PC-3 (cell line): ENCODE measurements around the gene ABCG1. TPM values are rescaled to one million over a fixed set of nuclear protein-coding genes. Genes with fewer than 3 reads are reported as not detected.

ENCODE experiments used
- ATAC-seq: fragments of 200-7000 bp; cut with Tn5 transposase; 2 replicates; pipeline ENCODE4 v1.9.1; 2020; ENCODE audit warnings: mild to moderate bottlenecking, moderate library complexity
- BruUV-seq: library from RNA; stranded (reverse); fragments of 400-500 nt; replicated peaks from 2 replicates; lab custom pipeline; 2021; lab: Mats Ljungman, UMichigan
- CTCF ChIA-PET: fragments of 300-600 bp; sonication (Branson Sonifier 250); formaldehyde crosslinking; loops from one replicate; lab custom pipeline; 2022; ENCODE audit warnings: antibody characterized with exemption; lab: Charles Lee
- POLR2A ChIA-PET: fragments of 300-600 bp; sonication (Branson Sonifier 250); formaldehyde crosslinking; loops from one replicate; lab custom pipeline; 2022; ENCODE audit warnings: antibody characterized with exemption; ENCODE audit not compliant: unreplicated experiment; lab: Charles Lee
- DNase-seq: peaks from one replicate; pipeline ENCODE4 v3.0.0-alpha.2; 2015
- H2AFZ ChIP-seq: fragments of 300-600 bp; sonication (generic); 2 replicates; pipeline ENCODE4 v1.6.0; 2016; ENCODE audit warnings: antibody characterized with exemption, low read length
- H3F3A ChIP-seq: fragments of 300-600 bp; sonication (generic); one replicate; pipeline ENCODE4 v1.6.0; 2017; ENCODE audit warnings: antibody characterized with exemption, low read length, control low read depth, mild to moderate bottlenecking; ENCODE audit not compliant: unreplicated experiment
- H3K27ac ChIP-seq: fragments of 300-600 bp; sonication (generic); 2 replicates; pipeline ENCODE4 v1.5.1; 2016; ENCODE audit warnings: mild to moderate bottlenecking, low read length
- H3K27me3 ChIP-seq: fragments of 300-600 bp; sonication (generic); 2 replicates; pipeline ENCODE4 v1.6.1; 2016; ENCODE audit warnings: low read length, mixed read lengths
- H3K36me3 ChIP-seq: fragments of 300-600 bp; sonication (generic); 2 replicates; pipeline ENCODE4 v1.6.1; 2016; ENCODE audit warnings: low read depth, mixed run types, low read length, mixed read lengths
- H3K4me1 ChIP-seq: fragments of 300-600 bp; sonication (generic); 2 replicates; pipeline ENCODE4 v1.5.1; 2016; ENCODE audit warnings: low read length; ENCODE audit not compliant: insufficient read depth
- H3K4me2 ChIP-seq: fragments of 300-600 bp; sonication (generic); 2 replicates; pipeline ENCODE4 v1.6.0; 2016; ENCODE audit warnings: low read length
- H3K4me3 ChIP-seq: fragments of 300-600 bp; sonication (generic); 2 replicates; pipeline ENCODE4 v1.5.1; 2016; ENCODE audit warnings: mild to moderate bottlenecking, low read length, mixed read lengths
- H3K79me2 ChIP-seq: fragments of 300-600 bp; sonication (generic); 2 replicates; pipeline ENCODE4 v1.6.1; 2017; ENCODE audit warnings: low read length, mixed read lengths
- H3K9ac ChIP-seq: fragments of 300-600 bp; sonication (generic); 2 replicates; pipeline ENCODE4 v1.6.0; 2016; ENCODE audit warnings: mild to moderate bottlenecking, low read length
- H3K9me2 ChIP-seq: fragments of 300-600 bp; sonication (generic); replicated peaks from 2 replicates; pipeline ENCODE4 v1.6.1; 2016; ENCODE audit warnings: mixed run types, low read length, mixed read lengths
- H3K9me3 ChIP-seq: fragments of 300-600 bp; sonication (generic); 2 replicates; pipeline ENCODE4 v1.6.1; 2016; ENCODE audit warnings: low read length, mixed read lengths
- H4K20me1 ChIP-seq: fragments of 300-600 bp; sonication (generic); 2 replicates; pipeline ENCODE4 v1.6.1; 2016; ENCODE audit warnings: low read length, mixed read lengths
- CTCF ChIP-seq: fragments of 300-600 bp; sonication (generic); conservative IDR thresholded peaks from 2 replicates; pipeline ENCODE4 v1.5.1; 2017; ENCODE audit warnings: antibody characterized with exemption, low read depth, mild to moderate bottlenecking, low read length
- EZH2 ChIP-seq: fragments of 300-600 bp; sonication (generic); IDR thresholded peaks from one replicate; pipeline ENCODE4 v1.6.1; 2017; ENCODE audit warnings: antibody characterized with exemption, mild to moderate bottlenecking, low read length; ENCODE audit not compliant: unreplicated experiment
- EZH2phosphoT487 ChIP-seq: fragments of 300-600 bp; sonication (generic); IDR thresholded peaks from 2 replicates; pipeline ENCODE4 v1.6.1; 2018; ENCODE audit warnings: mild to moderate bottlenecking, antibody characterized with exemption, low read length, borderline replicate concordance
- intact Hi-C: fragments of 100-400 bp; cut with micrococcal nuclease; formaldehyde crosslinking; loops from 2 replicates; pipeline ENCODE4 v1.9.0; 2023
- total RNA-seq: library from RNA; depleted of rRNA; stranded (reverse); fragments of >200 nt; gene quantifications from 2 replicates; pipeline ENCODE4 v1.2.3, GENCODE V29; 2014

ABCG1 gene
- total RNA-seq, 1 experiment from 2014 or later, result 0.66 TPM

GRCh38 chr21:42189860-42190485 is 29.0 kb upstream of the ABCG1 start:
- Histone ChIP-seq H3K27me3 (no peaks in the 10 kb centered on the region), H3K9ac (no peak overlapping the region), H3K9me2 (no peaks in the 10 kb centered on the region), H3K79me2 (no peaks in the 10 kb centered on the region), H3K9me3 (no peaks in the 10 kb centered on the region), H3K27ac (no peak overlapping the region), H4K20me1 (no peaks in the 10 kb centered on the region), H3K4me1 (peaks cover 9% of the 10 kb centered on the region), H3K36me3 (no peaks in the 10 kb centered on the region), H3F3A (no peaks in the 10 kb centered on the region), H2AFZ (no peak overlapping the region), H3K4me3 (no peak overlapping the region), H3K4me2 (no peak overlapping the region)
- ChIA-PET POLR2A (no interaction called here), CTCF (no interaction called here)
- DNase-seq (no peak), ATAC-seq (no peak)
- TF ChIP-seq CTCF, result no peak
- TF ChIP-seq EZH2phosphoT487, result no peak
- TF ChIP-seq EZH2, result no peak
- intact Hi-C loops, result no loop called here
- no TSS peak for BruUV-seq

GRCh38 chr21:42190486-42190863 is 28.5 kb upstream of the ABCG1 start:
- no peak overlapping the region for H2AFZ ChIP-seq
- TF ChIP-seq EZH2 (no peak), CTCF (no peak), EZH2phosphoT487 (no peak)

GRCh38 chr21:42191064-42191463 is 27.9 kb upstream of the ABCG1 start:
- Histone ChIP-seq H3K9ac (no peak overlapping the region), H3K27me3 (no peaks in the 10 kb centered on the region), H3K79me2 (no peaks in the 10 kb centered on the region), H3K9me3 (no peaks in the 10 kb centered on the region), H3K9me2 (no peaks in the 10 kb centered on the region), H4K20me1 (no peaks in the 10 kb centered on the region), H3K36me3 (no peaks in the 10 kb centered on the region), H2AFZ (no peak overlapping the region), H3K4me2 (no peak overlapping the region), H3F3A (no peaks in the 10 kb centered on the region), H3K27ac (no peak overlapping the region), H3K4me1 (peaks cover 9% of the 10 kb centered on the region), H3K4me3 (no peak overlapping the region)
- CTCF ChIA-PET, result no interaction called here
- TF ChIP-seq EZH2phosphoT487 (no peak), CTCF (no peak), EZH2 (no peak)
- no peak for DNase-seq
- POLR2A ChIA-PET, result no interaction called here
- no TSS peak for BruUV-seq
- intact Hi-C loops, result no loop called here
- ATAC-seq, result no peak

More at GRCh38 chr21:42190486-42190863, 28.5 kb upstream of the ABCG1 start:
- no peak overlapping the region for H3K9ac ChIP-seq
- H3K79me2 ChIP-seq, result no peaks in the 10 kb centered on the region
- ChIA-PET POLR2A (no interaction called here), CTCF (no interaction called here)
- DNase-seq, result no peak
- H3K36me3 ChIP-seq, result no peaks in the 10 kb centered on the region
- no peaks in the 10 kb centered on the region for H3K9me3 ChIP-seq
- H3K27ac ChIP-seq, result no peak overlapping the region
- intact Hi-C loops, result no loop called here
- no TSS peak for BruUV-seq
- H4K20me1 ChIP-seq, result no peaks in the 10 kb centered on the region
- no peak overlapping the region for H3K4me3 ChIP-seq
- no peak overlapping the region for H3K4me2 ChIP-seq
- H3K9me2 ChIP-seq, result no peaks in the 10 kb centered on the region
- no peak for ATAC-seq
- peaks cover 9% of the 10 kb centered on the region for H3K4me1 ChIP-seq
- no peaks in the 10 kb centered on the region for H3K27me3 ChIP-seq
- H3F3A ChIP-seq, result no peaks in the 10 kb centered on the region
